T-helper 2 cell (primary cell): Measurements from ENCODE around the gene STARD9.
A peak's percentile ranks its signal among the peaks of the same experiment; 100 is the strongest.
"Not testable (repeated sequence)": the region's sequence is repeated elsewhere in the genome, so short reads cannot be mapped to it uniquely, and the experiment has no call there.

Experiments used
- DNase-seq, 5 experiments: peaks; one replicate each; pipeline versions ENCODE4 v3.0.0 to v3.0.0-alpha.2; 2012 to 2022

The STARD9 gene

DNA sequence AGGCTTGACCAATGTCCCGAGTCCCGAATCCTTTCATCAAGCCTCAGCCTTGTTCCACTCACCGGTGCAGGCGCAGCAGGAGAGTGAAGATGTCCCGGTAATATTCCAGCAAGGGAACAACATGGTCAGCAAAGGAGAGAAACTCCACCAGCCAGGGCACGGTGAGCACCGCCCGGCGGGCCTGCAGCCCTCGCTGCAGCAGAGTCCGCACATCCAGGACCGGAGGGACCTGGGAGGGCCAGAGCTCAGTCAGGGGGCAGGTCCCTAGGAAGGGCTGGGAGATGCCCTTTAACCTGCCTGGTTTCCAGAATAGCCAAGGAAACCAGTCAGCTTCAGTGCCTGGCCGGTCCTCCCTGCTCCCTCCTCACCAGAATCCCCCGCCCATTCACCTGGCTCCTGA is 155.1 kb downstream of the STARD9 start:
- DNase-seq = no peak

DNA sequence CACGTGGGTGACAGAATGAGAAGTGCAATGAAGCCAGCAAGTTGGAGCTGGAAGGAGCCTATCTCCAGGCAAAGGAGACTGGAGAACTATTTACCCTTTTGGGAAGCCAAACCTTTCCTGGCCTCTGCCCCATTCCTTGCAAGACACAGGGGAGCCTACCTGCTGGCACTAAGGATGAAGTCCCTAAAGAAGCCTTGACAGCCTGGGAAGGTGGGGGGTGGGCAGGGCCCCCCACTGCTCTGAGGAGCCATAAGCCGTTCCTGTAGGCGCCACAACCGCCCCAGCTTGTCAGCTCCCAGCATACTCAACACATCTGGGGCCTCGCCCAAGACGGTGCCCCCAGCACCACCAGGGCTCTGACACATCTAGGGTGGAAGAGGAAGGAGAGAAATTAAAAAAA is 156.1 kb downstream of the STARD9 start:
- DNase-seq = no peak

DNA sequence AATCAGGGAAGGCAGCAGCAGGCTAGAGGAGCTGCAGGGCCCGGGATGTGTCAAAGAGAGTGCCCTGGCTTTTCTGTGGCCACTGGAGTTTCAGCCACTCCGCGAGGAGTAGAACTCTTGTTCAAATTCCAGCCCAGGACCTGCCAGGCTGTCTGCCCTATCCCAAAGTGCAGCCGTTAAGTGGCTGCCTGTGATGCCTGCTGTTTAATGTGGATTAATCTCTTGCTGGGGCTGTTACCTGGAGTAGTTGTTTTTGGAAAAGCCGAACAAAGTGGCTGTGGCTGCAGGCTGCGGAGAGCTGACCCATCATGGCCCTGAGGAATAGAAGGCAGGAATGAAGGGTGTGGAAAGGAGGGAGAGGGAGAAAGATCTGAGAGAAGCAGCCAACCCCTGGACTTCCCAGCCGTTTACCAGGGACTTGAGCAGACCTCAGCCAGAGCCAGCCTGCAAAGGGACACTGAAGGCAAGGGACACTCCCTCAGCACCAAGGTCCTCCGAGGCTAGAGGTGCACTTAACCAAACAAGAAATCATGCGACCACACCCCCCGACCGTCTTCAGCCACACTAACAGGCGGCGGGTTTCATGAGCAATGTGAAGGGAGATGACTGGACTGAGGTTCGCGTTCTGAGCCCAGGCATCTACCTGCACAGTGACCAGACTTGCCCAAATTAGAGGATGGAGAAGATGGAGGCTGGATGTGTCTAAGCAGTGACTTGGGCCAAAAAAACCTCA is 156.9 kb downstream of the STARD9 start:
- no peak for DNase-seq

DNA sequence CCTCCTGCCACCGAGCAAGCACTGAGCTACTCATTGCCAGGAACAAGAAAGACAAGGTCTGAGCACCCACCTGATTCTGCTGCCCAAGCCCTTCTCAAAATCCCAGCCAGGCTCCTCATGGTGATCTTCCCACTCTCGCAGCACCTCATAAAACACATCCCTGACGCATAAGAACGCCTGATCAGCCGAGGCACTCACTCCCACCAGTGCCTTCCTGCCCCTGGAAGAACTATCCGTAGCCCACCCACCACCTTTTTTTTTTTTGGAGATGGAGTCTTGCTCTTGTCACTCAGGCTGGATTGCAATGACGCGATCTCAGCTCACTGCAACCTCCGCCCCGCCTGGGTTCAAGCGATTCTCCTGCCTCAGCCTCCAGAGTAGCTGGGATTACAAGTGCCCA is 157.6 kb downstream of the STARD9 start:
- no peak for DNase-seq

DNA sequence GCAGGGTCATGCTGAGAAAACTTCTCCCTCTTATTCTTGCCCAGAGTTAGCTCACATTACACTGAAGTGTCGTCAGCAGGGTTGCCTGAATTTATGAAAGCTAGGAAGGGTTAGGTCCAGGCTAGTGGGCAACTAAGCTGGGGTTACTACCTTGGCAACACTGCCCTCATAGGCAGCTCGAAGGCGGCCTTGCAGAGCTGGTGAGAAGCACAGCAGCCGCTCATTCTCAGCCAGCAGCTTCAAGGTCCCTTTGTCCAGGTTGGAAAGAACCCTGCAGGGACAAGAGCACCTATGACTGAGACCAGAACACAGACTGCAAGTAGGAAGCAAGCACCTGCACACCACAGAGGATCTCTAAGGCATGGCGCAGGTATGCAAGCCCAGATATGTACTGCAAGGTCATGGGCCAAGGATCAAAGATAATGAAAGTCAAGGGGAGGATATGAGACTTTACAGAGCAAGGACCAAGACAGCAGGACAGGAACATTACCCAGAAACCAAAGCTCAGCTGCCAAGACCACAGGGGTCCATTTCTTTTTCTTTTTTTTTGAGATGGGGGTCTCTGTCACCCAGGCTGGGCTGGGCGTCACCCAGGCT is 158.8 kb downstream of the STARD9 start:
- DNase-seq = no peak

DNA sequence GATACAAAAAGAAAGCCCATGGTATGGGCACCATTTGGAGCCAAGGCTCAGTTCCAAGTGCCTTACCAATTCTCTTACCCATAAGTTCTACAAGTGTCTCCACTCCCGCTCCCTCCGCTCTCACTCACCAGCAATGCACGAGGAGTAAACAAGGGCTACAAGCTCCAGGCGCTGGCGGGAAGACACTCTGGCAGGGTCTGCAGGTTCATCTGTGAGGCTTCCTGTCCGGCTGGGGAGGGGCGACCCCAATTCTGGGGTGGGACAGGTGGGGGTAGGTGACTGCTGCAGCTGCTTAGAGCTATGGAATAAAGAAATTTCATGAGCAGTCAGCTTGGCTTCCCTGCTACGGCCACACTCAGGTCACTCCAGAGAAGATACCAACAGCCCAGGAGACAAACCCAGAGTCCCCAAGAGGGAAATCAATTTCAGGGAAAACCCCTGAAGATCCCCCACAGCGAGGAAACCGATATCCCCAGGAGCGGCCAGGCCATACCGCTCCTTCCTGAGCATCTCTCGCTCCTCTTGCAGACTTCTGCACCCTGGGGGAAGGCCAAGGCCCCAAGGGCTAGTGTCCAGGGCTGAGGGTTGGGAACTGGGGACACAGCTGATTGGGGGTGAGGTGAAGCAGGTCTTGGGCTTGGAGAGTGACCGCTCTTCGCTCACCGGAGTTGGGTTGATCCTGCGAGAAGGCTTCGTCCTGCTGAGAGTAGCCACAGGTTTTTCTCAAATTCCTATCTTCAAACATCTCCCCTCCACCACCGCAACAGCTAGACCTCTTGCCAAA is 160.2 kb downstream of the STARD9 start:
- no peak for DNase-seq

DNA sequence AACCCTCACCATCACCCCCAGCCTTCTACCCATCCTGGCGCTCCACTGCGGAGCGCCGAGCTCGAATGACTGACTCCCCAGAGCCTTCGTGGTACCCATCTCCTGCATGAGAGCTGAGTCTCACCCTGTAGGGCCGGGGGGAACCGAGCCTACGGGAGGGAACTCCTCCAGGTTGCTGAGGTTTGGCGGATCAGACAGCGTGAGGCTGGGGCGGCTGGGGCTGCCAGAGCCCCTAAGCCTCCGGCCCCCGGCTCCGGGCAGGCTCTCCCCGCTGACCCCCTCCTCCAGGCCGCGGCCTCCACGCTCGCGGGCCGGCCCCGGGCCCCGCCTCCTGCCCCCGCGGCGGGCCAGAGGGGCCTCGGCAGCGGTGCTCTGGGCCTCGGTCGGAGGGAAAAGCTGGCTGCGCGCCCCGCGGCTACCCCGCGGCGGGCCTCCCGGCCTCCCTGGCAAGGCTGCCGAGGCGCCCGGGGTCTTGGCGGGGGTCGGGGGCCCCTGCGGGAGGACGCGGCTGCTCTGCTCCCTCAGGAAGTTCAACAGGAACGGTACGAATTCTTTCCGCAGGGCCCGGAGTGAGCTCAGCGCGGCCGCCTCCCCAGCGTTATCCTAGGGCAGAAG is 160.9 kb downstream of the STARD9 start:
- peak in 1 of 5 experiments; percentile 22 for DNase-seq

DNA sequence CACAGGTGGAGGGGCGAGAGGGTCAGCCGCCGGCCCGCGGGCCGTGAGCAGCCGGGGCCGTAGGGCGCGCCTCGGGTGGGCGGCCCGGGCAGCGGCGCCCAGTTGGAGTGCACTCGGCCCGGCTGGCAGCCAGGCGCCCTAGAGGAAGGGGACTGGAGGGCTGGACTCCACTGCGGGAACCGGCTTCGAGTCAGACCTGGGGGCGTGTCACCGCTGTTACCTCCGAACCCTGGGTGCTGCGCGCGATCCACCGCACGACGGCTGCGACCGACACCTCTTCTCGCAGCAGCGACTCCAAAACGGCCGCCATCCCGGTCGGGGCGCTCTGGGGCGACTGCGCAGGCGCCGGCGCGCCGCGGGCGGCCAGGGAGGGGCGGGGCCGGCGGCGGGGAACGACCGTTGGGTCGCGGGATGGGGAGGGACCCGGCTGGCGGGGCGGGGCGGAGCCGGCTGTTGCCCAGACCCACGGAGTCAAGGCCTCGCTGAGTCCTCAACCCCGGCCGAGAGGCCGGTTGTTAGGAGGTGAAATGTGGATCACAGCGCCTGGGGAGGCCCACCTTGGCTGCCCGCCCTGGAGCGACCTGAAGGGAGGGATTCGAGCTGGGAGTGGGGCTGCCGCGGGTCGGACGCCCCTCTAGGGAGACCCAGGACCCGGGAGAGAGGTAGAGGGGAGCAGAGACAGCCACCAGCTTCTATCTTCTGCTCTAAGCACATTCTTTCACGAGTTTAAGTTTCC is 161.6 kb downstream of the STARD9 start, which contains the start of gene CDAN1:
TSS of gene CDAN1 (minus strand) at position 336 of the 736 bp plus-strand sequence. CDS start at position 310, 26 bp downstream.
- DNase-seq = peak; percentile 82 to 91 (median 89)

DNA sequence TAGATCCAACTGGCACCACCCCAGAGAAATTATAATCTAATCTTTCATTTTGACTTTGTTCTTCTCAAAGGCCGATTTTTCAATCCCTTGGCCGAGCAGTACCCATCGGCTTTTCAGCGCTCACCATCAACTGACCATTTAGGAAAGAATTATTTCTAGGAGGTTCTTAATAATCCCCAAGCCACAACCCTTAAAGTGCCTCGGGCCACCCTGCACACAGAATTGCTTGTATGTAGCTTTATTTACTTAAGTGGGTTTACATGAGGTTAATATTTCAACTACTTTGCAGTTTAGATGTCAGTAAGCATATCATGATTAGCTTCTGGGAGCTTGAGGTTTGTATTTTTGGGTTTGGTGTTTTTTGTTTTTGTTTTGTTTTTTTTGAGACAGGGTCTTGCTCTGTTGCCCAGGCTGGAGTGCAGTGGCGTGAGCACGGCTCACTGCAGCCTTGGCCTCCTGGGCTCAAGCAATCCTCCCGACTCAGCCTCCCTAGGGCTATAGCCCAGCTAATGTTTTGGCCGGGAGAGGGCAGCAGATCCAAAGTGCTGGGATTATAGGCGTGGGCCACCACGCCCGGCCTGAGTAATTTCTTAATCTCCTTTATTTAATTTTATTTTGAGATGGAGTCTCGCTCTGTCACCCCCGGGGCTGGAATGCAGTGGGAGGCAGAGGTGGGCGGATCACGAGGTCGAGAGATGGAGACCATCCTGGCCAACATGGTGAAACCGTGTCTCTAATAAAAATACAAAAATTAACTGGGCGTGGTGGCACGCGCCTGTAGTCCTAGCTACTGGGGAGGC is 162.3 kb downstream of the STARD9 start:
- DNase-seq = no peak

DNA sequence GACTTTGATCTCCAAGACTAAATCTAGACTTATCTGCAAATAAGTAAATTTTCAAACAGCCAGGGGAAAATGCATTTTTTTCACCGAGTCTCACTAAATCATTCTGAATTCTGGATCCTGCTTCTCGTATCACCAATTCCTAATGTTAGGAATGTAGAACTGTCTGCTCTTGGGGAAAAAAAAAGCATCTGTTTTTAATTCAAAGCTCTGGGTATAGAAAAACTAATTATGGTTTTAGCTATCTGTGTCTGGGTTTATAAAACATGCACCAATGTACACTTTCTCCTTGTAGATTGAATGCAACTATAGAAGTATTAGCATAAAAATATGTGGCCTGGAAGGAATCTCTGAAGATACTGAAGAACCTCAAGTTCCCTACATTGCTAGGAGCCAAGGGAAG is 166.3 kb downstream of the STARD9 start:
- DNase-seq = no peak

DNA sequence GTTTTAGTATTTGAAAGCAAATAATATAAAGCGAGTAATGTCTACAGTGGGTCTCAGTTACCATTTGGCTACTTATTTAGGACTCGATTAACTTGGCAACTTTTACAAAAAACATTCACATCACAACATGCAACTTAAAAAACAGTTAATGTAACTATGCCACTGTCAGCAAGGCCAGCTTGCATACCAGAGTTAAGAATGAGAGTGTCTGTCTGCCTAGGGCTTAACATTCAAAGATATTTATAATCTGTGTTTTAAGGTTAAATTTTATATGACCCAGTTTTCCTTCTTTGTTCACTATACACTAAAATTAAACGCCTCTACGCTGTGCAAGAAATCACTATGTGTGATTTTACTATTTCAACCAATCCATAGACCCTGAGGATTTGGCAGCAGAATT is 166.7 kb downstream of the STARD9 start:
- DNase-seq = no peak

DNA sequence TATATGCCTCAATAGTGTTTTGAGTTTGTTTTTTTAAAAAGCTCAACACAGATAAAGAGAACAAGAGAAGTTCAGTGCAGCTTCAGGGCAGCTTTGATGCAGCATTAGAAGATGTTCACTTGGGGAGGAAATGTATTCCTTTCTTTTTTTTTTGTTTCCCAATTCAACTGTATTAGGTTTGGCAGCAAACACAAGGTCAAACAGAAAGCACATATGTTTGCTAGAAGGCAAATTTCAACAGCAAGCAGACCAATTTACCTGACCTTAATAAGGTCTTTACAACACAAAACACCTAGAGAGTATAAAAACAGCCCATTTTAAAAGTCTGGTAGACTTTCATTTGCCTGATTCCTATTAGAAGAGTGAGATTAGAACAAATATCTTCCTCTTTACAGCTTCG is 168.8 kb downstream of the STARD9 start:
- no peak for DNase-seq

DNA sequence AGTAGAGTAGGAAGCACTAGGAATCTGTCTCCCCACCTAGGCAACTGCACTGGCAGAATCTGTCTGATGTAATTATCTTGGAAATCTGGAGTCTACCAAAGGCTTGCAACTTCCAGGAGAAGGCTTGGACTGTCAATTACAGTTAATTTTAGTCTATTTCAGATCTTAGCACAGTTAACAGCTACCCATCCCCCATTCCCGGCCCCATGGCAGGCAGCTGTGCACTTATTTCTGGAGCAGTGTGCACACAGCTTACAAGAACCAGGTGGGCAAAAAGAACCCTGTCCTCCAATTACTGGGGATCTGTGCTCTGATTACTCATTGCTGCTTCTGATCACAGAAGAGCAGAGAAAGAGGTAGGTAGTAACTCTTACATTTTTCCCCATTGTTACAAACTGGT is 173.9 kb downstream of the STARD9 start:
- no peak for DNase-seq

DNA sequence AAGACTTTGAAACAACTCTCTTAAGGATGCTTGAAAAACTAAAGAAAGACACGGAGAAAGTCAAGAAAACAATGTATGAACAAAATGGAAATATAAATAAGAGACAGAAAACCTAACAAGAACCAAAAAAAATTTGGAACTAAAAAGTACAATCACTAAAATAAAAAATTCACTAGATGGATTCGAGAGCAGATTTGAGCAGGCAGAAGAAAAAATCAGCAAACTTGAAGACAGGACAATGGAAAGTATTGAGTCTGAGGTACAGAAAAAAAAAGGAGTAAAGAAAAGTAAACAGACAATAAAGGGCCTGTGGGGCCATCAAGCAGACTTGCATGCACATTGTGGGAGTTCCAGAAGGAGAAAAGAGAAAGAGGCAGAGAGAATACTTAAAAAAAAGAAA is 174.9 kb downstream of the STARD9 start:
- DNase-seq = no peak

DNA sequence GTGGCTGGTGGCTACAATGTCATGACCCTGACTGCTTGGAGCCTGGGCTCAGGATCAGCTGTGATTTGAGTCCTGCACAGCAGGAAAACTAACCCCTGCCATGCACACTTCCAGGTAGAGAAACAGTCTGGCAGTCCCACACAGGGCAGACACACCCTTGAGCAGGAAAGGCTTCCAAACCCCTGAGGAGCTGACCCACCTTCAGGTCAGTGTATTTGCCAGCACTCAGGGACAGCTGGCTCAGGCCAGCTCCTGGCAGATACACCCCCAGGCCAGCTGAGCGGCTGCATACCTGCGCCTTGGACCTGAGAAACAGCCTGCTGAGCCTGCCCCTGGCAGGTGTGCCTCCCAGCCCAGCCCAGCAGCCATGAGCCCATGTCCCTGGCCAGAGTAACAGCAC is 183.7 kb downstream of the STARD9 start:
- DNase-seq = no peak

DNA sequence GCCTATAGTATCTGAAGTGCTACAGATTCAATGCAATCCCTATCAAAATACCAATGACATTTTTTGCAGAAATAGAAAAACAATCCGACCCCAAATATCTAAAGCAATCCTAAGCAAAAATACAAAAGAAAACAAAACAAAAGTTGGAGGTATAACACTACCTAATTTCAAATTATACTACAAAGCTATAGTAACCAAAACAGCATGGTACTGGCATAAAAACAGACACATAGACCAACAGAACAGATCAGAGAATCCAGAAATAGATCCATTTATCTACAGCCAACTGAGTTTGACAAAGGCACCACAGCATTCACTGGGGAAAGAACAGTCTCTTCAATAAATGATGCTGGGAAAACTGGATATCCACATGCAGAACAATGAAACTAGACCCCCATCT is 185.4 kb downstream of the STARD9 start:
- no peak for DNase-seq

DNA sequence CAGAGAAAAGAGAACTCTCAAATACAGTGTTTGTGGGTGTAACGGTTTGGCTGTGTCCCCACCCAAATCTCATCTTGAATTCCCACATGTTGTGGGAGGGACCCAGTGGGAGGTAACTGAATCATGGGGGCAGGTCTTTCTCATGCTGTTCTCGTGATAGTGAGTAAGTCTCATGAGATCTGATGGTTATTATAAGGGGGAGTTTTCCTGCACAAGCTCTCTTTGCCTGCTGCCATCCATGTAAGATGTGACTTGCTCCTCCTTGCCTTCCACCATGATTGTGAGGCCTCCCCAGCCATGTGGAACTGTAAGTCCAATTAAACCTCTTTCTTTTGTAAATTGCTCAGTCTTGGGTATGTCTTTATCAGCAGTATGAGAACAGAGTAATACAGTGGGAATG is 186.4 kb downstream of the STARD9 start:
- DNase-seq = not testable (repeated sequence)

DNA sequence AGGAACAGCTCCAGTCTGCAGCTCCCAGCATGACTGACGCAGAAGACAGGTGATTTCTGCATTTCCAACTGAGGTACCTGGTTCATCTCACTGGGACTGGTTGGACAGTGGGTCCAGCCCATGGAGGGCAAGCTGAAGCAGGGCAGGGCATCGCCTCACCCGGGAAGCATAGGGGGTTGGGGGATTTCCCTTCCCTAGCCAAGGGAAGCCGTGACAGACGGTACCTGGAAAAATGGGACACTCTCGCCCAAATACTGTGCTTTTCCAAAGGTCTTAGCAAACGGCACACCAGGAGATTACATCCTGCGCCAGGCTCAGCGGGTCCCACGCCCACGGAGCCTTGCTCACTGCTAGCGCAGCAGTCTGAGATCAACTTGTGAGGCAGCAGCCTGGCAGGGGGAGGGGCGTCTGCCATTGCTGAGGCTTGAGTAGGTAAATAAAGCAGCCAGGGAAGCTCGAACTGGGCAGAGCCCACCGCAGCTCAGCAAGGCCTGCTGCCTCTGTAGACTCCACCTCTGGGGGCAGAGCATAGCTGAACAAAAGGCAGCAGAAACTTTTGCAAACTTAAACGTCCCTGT is 188.8 kb downstream of the STARD9 start:
- not testable (repeated sequence) for DNase-seq

DNA sequence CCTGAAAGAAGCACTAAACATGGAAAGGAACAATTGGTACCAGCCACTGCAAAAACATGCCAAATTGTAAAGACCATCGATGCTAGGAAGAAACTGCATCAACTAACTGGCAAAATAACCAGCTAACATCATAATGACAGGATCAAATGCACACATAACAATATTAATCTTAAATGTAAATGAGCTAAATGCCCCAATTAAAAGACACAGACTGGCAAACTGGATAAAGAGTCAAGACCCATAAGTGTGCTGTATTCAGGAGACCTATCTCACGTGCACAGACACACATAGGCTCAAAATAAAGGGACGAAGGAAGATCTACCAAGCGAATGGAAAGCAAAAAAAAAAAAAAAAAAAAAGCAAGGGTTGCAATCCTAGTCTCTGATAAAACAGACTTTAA is 190.7 kb downstream of the STARD9 start:
- DNase-seq = not testable (repeated sequence)
